HG02852 (cell line): Measurements from ENCODE around the gene ARSB.
"Not testable (repeated sequence)": the region's sequence is repeated elsewhere in the genome, so short reads cannot be mapped to it uniquely, and the experiment has no call there.

ENCODE experiments used
- ATAC-seq: cut with Tn5 transposase; IDR thresholded peaks from one replicate; pipeline ENCODE4 v1.9.1; 2021; ENCODE audit warnings: mild to moderate bottlenecking, moderate library complexity; ENCODE audit not compliant: unreplicated experiment

Gene ARSB

DNA sequence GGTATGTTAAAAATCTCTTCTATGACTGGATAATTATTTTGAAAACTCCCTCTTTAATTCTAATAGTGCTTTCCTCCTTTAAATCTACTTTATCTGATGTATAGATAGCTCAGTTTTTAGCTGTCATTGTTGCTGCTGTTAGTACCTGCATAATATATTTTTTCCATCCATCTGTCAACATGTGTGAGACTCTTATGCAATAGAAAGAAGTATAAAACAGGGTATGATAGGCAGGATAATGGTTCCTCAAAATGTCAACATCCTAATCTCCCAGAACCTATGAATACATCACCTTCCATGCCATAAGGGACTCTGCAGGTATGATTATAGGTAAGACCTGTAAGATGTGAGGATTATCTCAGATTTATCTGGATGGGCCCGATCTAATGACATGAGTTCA lies 199.7 kb downstream of the ARSB start:
- ATAC-seq, result no peak

DNA sequence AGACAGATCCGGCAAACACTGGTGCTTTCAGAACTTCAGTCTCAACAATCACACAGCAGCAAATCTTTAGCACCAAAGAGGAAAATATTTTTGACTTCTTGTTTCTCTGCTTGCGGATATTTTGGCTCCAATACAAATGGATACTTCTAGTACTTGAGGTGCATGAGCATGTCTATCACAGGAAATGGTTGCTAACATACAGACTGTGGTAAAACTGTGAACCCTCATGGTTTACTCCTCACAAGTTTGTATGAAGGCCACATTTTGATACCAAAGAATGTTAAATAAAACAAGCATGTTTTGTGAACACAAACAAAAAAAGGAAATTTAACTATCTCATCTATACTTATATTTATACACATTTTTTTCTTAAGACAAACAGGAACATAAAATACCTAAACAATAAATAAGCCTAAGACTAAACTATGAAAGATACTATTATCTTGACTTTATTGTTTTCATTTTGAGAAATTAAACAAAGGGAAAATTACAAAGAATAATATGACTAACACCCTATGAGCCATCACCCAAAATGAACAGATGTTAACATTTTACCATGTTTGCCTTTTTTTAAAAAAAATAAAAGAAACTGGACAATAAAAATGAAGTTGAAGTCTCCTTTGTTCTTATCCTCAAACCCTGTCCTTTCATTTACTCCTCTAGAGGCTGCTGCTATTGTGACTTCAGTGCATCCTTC lies 201.5 kb downstream of the ARSB start:
- ATAC-seq, result no peak

DNA sequence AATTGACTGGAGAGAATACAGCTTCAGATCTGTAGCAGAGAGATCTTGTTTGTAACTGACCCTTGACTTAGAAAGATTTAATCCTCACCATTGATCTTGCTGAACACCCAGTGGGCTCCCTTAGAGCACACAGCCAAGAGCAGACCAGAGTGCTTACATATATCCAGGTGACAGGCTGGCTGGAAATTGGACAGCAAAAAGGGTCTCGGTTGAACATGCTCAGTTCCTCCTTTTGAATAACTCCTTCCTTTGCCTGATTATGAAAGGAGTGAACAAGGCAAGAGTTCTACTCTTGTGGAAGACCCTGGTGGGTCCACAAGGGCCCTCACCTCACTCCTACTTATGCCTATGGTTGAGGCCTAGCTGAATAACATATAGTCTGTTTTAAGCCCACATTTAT lies 202.4 kb downstream of the ARSB start:
- no peak for ATAC-seq

DNA sequence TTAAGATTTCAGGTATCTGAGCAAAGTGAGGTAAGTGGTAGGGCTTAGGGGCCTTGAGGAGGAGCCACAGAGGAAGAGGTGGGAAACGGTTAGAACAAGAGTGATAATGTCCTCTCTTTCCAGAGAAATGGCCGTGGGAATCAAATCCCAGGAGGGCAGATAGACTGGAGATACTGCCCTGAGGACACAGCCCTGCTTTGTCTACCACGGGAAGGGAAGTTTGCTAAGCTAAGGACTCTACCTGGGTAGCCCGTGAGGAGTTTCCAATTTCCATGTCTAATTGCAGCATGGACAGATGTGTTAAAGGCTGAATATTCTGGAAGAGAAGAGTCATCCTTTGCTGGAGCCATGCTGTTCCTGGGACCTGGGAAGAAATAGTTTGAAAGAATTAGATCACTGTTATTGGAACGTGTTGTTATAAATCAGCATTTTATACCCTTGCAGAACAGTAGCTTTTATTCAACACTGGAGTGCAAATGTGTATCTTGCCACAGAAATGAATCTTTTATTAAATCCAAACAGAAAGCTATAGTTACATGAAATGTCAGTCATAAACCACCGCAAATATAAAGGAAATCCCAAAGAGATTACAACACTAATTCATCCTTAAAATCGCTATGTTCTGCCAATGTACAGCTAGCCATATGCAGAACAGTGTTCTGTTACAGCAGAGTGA lies 203.4 kb downstream of the ARSB start:
- no peak for ATAC-seq

DNA sequence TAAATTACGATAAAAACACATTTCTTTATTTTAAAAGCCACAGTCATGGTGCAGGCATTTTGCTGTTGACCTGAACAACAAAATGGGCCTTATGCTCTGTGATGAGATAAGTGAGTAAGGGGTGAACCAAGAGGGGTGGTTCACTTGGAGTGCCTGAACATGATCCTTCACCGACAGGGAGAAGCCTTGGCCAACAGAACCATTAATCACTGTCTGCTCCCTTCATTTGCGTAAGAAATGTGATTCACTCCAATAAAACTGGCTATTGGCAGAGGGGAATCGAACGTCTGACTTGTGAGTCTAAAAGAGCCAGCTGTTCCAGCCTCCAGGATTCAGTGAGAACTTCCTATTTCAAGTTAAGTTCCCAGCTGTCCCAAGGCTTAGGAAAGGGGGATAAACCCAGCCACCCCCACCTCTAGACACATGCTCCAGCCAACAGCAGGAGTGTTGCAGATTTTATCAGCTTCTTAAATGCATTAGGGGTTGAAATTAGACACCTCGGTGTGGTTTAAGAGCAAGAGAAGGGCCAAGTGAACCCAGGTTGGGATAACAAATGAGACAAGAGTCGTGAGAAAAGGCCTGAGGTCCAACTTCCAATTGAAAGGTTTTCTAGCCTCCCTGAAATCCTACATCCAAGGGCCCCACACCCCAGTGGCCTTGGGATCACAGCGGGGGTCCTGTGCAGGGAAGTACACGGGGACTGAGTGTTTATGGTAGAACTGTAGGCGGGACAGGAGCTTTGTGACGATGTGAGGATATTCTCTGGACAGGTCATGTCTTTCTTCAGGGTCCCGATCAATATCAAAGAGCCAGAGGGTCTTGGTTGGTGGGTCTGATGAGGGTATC lies 205.1 kb downstream of the ARSB start:
- no peak for ATAC-seq

DNA sequence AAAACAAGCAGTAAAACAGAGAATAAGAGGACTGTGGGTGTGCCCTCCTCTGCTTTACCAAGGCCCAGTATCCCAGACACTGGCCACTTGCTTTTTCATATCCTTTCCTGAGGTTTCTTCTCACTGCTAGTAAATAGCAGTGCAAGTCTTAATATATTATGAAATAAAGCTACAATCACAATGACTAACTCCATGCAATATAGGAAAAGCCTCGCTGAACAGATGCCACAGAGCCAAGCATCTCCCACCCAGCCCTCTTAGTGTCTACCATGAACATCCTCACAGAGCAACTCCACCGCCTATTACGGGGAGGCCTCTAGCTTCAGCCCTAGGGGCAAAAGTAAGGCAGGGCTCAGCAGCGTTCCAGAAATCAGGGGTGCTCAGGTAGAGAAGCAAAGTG lies 205.8 kb downstream of the ARSB start:
- ATAC-seq, result no peak

DNA sequence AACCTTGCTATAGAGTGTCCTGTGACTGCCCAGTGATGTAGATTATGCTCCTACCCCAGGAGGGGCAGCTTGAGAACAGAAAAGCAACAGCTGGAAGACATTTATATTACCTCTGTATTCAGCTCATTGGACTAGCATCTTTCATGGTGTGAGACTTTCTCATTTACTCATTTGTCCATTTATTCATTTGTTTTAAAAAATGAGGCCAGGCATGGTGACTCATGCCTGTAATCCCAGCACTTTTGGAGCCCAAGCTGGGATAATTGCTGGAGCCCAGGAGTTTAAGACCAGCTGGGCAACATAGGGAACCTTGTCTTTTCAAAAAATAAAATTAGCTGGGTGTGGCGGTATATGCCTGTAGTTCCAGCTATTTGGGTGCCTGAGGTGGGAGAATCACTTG lies 206.6 kb downstream of the ARSB start:
- no peak for ATAC-seq

DNA sequence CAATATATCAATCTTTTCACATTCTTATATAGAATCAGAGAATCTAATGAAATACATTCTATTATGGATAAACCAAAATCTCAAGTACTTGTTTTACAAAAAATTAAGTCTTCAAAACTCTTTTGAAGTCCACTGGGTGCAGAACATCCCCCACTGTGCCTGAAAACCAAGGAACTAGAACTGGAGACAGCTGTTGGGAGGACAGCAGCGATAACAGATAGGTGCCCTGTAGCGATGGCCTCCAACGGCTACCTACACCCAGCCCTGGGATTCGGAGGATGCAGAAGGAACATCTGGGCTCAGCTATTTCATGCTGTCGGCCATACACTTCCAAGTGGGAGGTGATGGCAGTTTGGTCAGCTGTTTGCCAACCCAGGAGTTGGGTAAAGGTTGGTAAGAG lies 207.2 kb downstream of the ARSB start:
- no peak for ATAC-seq

DNA sequence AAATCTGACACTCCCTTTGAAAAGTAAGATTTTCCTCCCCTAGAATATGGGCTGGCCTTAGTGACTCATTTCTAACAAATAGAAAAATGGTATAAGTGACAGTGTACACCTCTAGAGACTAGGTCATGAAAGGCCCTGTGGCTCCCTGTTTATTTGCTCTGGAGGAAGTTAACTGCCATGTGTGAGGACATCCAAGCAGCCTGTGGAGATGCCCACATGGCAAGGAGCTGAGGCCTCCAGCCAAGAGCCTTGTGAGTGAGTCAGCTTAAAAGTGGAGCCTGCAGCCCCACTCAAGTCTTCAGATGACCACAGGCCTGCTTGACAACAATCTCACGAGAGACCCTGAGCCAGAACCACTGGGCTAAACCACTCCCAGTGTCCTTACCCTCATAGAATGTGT lies 208.5 kb downstream of the ARSB start:
- no peak for ATAC-seq

DNA sequence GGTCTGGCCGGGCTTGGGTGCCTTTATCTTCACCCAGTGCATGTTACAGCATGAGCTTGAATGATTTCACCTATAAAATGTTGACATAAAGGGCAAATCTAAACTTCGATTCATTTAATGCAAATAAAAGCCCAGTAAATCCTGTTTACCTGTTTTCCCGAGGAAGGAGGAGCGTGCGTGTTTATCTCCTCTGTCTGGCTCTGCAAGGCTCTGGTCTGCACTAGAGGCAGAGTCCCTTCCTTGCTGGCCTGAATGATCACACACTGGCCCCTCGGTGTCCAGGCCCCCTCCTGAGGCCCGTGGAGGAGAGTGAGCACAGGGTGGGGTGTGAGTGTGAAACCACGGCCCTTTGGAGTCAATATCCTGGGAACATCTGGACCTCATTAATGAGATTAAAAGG lies 211.5 kb downstream of the ARSB start:
- ATAC-seq, result no peak

DNA sequence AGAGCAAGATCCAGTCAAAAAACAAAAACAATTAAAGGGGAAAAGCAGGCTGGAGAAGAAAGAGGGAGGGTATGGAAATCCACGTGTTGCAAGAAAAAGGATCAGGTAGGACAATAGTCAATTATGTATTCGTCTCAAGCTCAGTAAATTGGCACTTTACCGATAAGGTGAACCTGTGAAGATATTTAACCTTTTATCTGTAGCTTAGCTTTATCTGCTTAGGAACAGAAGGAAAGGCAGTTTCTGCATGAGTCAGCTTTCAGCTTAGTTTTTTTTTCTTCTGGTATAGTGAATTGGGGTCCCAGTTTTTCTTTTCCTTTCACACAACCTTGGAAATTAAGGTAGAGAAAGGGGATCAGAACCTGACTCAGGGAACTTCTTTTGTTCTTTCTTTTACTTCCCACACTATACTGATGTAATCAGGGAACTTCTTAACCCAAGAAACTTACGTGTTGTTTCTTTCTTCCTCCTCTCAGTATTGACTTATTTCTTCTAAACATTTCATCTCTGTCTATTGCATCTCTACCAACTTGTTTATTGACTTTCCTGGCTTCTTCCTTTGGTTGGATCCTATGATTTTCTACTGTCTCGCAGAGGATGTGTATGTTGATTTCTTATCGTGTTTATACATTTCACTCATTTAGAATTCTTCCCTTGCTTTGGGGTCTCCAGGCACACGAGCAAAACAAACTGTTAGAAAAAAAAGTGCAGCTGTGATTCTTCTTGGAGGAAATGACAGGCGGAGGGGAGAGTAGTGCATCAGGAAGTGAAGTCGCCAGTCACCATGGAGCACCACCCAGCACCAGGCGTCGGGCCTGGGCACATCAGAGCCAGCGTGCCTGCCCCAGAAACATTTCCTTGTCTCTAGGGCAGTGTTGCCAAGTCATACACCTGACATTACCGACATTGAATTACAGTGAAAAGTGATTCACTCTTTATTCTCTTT lies 213.6 kb downstream of the ARSB start:
- no peak for ATAC-seq

DNA sequence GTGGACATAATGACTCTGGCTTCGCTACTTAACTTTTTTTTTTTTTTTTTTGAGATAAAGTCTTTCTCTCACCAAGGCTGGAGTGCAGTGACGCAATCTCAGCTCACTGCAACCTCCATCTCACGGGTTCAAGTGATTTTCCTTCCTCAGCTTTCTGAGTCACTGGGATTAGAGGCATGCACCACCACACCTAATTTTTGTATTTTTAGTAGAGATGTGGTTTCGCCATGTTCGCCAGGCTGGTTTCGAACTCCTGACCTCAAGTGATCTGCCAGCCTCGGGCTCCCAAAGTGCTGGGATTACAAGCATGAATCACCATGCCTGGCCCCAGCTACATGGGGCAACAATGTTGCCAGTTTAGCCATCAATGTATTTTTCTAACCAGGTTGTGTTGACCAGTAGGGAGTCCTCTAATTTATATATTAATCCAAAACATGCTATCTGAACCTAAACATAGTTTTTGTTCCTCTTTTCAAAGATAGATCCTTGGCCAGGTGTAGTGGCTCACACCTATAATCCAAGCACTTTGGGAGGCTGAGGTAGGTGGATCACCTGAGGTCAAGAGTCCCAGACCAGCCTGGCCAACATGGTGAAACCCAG lies 216.2 kb downstream of the ARSB start:
- no peak for ATAC-seq

DNA sequence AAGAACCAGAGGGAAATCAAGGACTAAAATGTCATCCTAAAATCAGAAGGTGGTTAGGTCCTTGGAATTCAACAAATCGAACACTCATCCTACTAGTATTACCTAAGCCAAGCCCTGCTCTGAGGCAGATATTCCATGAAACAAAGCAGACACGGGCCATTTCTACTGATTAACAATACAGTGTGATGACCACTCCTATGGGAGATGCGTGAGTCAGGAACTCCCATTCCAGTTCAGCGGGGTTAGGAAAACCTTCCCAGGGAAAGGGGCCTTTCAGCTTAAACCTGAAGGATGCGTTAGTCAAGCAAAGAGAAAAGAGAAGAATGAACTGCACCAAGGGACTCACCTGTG lies 218.7 kb downstream of the ARSB start:
- no peak for ATAC-seq

DNA sequence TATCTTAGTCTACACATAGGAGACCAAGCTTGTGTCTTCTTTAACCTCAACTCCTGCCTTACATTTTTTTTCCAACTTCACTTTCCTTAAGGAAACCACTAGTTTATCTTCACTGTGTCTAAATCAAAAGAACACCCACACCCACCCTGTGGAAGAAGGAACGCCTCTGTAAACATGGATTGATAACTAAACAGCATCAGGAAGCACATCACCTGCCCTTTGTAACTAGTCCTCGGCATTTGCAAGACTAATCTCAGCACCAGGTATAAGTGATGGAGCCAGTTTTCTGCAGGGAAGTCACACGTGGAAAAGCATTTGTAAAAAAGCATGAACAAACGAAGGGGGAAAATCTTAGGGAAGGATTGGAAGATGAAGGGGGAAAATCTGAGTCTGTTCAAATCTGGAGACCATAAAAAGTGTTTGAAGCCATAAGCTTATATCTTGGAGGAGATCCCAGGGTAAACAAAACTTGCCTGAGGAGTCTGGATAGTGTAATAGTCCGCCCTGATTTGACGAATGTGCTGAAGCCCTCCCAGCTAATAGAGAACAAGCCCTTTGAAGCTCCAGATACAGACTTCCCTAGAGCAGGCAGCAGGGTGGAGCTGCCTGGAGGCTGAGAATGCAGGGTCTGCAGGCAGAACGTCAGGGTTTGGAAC lies 219.2 kb downstream of the ARSB start:
- no peak for ATAC-seq

DNA sequence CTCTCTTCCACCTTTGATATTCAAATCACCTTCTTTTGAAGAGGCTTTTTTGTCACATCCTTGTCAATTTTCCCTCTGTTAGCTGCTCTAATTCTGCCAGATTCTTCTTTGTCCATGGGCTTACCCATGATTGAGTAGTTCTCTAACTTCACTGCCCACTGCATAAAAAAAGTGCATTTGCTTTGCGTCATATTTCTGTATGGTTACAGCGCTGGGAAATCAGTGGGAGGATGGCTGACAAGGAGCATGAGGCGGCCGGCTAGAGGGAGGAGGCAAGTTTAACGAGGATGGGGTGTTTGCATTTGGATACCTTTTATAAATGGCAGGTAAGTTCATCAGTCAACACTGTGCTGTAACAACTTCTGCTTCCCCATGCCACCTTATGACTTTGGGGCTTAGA lies 220.0 kb downstream of the ARSB start:
- ATAC-seq, result no peak

DNA sequence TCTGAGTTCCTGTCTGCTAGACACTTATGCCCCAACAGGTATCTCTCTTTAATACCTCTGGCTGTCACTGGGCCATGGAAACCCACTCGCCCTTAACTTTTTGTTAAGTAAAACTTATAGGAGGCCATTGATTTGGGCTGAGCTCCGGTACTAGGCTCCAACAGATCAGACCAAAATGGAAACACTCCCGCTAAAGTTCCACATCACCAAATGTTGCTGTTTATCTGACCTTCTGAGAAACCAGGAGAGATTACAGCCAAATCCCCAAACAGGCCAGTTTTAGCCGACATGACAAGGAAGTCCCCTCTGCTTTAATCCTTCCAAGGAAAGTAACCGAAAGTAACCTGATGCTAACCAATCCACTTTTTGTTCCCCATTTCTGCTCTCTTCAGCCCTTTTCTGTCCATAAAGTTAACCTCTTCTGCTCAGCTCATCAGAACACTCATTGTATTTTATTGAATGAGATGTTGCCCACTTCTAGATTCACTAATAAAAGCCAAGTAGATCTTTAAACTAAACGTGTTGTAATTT lies 221.4 kb downstream of the ARSB start:
- ATAC-seq, result no peak

DNA sequence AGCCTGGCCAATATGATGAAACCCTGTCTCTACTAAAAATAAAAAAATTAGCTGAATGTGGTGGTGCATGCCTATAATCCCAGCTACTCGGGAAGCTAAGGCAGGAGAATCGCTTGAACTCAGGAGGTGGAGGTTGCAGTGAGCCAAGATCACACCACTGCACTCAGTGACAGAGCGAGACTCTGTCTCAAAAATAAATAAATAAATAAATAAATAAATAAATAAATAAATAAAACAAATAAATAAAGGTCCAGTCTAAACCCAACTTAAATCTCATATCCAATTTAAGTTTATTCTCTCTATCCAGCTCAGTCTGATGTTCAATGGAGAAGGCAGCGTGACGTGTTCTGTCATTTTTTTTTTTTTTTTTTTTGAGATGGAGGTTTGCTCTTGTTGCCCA lies 222.4 kb downstream of the ARSB start:
- ATAC-seq, result not testable (repeated sequence)

DNA sequence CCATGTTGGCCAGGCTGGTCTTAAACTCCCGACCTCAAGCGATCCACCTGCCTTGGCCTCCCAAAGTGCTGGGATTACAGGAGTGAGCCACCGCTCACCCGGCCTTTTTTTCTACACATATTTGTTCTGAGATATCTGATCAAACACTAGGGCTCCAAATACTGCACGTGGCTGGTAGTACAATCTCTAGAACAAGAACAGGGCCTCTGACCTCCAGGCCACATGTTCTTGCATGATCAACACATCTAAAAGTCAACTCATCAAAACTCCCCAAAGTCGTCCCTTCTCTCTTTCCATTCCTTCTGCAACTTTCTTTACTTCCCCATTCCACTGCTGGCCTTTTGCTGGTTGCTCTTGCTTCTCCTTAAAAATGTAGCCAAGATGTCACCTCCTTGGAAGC lies 223.3 kb downstream of the ARSB start:
- ATAC-seq, result no peak

DNA sequence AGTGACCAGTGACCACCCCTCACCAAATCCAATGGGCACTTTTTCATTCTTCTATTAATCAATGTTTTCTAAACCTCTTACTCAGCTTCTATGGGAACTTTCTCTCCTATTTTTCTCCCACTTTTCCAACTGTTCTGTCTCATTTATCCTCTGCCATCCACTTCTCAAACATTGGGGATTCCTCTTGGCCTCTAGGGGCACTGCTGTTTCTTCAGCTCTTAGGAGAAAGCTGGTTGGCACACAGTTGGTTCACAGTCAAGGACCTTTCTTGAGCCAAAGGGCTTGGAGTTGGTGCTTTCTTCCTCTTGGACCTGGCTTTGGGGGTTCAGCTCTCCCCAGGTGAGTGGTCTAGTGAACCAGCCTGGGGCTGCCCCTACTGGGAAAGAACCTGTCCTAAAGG lies 224.3 kb downstream of the ARSB start:
- ATAC-seq, result no peak

DNA sequence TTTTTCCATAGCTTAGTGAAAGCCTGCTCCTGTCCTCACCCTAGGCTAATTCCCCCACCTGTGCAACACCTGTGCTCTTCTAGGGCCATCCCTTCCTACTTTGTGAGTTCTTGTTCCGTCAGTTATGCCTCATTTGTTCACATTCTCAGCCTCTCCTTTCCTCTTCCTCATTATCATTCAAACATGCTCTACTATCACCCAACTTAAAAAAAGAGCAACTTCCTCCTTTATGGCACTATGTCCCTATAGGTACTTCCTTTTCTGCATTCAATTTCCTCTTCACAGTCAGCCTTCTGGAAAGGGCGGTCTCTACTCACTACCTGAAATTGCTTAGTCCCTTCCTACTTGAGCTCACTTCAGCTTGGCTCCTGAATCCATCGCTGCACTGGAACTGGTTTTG lies 224.7 kb downstream of the ARSB start:
- no peak for ATAC-seq
